GM10266 (cell line): ENCODE results near the gene MTHFD1L.

Experiments
- DNase-seq: peaks from one replicate; pipeline ENCODE4 v3.0.0; 2012; ENCODE audit errors: extremely low spot score
- TF ChIP-seq, protein P1 (sequence below): IDR thresholded peaks from 2 replicates; pipeline ENCODE4 v1.5.1; 2012; ENCODE audit warnings: mild to moderate bottlenecking, low read depth; ENCODE audit not compliant: control insufficient read depth, insufficient read depth; ENCODE audit errors: missing control alignments

MTHFD1L gene

GRCh38 chr6:150881911-150882481 lies 16.5 kb downstream of the MTHFD1L start:
- no peak for DNase-seq
- TF ChIP-seq, protein P1, sequence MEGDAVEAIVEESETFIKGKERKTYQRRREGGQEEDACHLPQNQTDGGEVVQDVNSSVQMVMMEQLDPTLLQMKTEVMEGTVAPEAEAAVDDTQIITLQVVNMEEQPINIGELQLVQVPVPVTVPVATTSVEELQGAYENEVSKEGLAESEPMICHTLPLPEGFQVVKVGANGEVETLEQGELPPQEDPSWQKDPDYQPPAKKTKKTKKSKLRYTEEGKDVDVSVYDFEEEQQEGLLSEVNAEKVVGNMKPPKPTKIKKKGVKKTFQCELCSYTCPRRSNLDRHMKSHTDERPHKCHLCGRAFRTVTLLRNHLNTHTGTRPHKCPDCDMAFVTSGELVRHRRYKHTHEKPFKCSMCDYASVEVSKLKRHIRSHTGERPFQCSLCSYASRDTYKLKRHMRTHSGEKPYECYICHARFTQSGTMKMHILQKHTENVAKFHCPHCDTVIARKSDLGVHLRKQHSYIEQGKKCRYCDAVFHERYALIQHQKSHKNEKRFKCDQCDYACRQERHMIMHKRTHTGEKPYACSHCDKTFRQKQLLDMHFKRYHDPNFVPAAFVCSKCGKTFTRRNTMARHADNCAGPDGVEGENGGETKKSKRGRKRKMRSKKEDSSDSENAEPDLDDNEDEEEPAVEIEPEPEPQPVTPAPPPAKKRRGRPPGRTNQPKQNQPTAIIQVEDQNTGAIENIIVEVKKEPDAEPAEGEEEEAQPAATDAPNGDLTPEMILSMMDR = no peak

GRCh38 chr6:150883521-150883920 lies 18.0 kb downstream of the MTHFD1L start:
- TF ChIP-seq, protein P1 = no peak
- DNase-seq = no peak

- DNase-seq = no peak
- TF ChIP-seq, protein P1 = no peak
These were observed 20.7 kb downstream of the MTHFD1L start for GRCh38 chr6:150886155-150886554.

DNA sequence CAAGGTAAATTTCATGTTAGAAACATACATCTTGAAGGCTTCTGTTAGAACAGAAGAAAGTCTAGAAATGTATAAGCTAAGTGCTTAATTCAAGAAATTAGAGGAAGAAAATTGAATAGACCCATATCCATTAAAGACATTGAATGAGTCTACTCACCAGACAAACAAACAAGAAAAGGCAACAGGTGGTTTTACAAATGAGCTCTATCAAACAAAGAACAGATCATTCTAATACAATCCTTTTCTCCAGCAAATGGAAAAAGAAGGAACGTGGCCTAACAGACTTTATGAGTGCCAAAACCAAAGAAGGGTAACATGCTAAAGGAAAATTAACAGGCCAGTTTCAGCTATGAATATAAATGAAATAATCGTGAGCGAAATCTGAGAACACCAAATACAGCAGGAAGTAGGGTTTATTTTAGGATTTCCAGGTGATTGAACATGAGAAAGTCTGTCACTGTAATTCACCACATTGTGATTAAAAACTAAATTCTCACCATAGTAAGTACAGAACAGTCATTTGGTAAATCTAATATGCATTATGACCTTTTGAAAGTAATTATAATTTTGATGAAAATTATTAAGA lies 22.6 kb downstream of the MTHFD1L start:
- DNase-seq = no peak
- TF ChIP-seq, protein P1 = no peak

DNA sequence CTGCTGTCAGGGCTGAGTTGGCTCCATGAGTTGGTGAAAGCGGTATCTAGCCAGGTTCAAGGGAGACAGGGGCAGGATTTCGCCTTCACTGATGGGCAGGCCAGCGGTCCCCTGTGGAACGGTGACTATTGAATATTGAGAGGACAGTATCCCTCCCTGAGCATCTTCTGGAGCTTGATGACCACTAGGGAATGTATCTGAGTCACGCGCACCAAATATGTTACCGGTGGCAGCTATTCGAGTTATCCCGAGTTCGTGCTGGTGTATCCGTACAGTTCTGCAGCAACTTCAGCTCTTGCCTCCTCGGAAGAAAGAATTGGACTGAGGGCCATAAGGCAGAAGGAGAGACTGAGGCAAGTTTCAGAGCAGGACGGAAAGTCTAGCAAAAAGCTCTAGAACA lies 24.8 kb downstream of the MTHFD1L start:
- DNase-seq = no peak
- TF ChIP-seq, protein P1 = no peak

DNA sequence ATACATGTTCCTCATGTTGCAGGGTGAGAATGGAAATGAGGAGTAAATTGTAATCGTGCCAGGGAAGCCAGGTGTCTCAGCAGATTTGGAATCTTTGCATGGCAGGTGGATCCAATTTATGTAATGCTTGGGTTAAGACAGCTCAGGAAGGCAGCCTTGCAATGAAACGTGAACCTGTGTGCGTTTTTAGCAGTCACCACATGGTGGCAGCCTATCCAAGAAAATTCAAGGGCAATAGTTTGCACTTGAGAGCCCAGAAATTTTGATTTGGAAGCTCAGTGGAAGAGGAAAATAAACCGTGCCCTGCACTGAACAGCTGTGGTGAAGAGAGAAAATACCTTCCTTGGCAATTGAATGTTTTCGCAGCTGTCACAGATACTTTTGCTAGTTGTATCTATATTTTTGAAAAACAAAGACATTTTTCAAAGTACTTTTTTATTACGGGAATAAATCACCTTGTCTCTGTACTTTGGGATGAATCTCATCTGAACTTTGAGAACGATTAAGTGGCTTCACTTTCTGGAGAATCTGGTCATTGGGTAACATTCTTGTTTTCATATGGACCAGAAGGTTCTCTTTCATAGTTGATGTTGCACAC lies 26.5 kb downstream of the MTHFD1L start:
- DNase-seq = peak; percentile 35
- TF ChIP-seq, protein P1 = peak; percentile 91

DNA sequence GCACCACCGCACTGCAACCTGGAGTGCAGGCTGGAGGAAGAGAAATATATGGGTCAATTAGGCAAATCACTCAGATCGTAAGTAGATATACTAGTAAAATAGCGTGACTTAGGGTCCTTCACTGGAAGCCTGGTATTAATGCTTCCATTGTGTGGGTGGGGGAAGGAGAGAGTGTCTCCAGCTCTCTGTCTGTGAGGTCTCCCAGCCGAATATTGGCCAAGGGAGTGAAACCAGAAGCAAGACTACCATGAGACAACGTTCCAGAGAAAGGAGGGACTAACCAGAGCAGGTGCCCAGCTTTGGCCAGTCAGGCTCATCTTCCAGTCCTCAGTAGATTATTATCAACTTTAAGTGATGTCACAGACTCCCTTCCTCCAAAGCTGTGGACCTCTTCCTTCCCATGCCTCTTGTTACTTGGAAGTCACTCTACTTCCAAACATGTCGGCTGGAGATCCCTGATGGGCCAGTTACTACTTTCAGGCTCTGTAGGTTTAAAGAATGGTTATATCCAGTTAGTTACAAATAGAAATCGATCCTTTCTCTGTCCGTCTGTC lies 28.8 kb downstream of the MTHFD1L start:
- TF ChIP-seq, protein P1 = no peak
- no peak for DNase-seq
